ENCODE measurements around the gene ACP1.

The ACP1 gene

GRCh38 chr2:280650-281110, 15.9 kb downstream of the ACP1 start:
- no peak for DNase-seq (ENCODE audit: low spot score)

GRCh38 chr2:281381-281780, 16.6 kb downstream of the ACP1 start:
- DNase-seq (ENCODE audit: low spot score), result no peak

- no peak for DNase-seq (ENCODE audit: low spot score)
Measured at GRCh38 chr2:282371-283263, 17.9 kb downstream of the ACP1 start.

- no peak for DNase-seq (ENCODE audit: low spot score)
Measured at GRCh38 chr2:283996-284794, 19.4 kb downstream of the ACP1 start.

GRCh38 chr2:284896-285492, 20.2 kb downstream of the ACP1 start:
- DNase-seq (ENCODE audit: low spot score), result no peak

- no peak for DNase-seq (ENCODE audit: low spot score)
Measured at GRCh38 chr2:285531-285930, 20.8 kb downstream of the ACP1 start.

- no peak for DNase-seq (ENCODE audit: low spot score)
Measured at GRCh38 chr2:286035-286434, 21.3 kb downstream of the ACP1 start.

GRCh38 chr2:286774-287392, 22.1 kb downstream of the ACP1 start:
- DNase-seq (ENCODE audit: low spot score), result no peak

- DNase-seq (ENCODE audit: low spot score), result no peak
Measured at GRCh38 chr2:287471-287885, 22.7 kb downstream of the ACP1 start.

- no peak for DNase-seq (ENCODE audit: low spot score)
Measured at GRCh38 chr2:287911-288757, 23.4 kb downstream of the ACP1 start, which contains the start of gene ALKAL2. Gene ALKAL2 (minus strand): TSS chr2:288091. CDS start chr2:287835, 256 bp downstream.

GRCh38 chr2:288758-289361, 24.1 kb downstream of the ACP1 start:
- DNase-seq (ENCODE audit: low spot score), result no peak

- DNase-seq (ENCODE audit: low spot score), result no peak
Measured at GRCh38 chr2:289362-290089, 24.8 kb downstream of the ACP1 start.

- peak; percentile 67 for DNase-seq (ENCODE audit: low spot score)
Measured at GRCh38 chr2:290090-290722, 25.5 kb downstream of the ACP1 start.

GRCh38 chr2:295090-295489, 30.3 kb downstream of the ACP1 start:
- no peak for DNase-seq (ENCODE audit: low spot score)

GRCh38 chr2:296354-296753, 31.6 kb downstream of the ACP1 start:
- DNase-seq (ENCODE audit: low spot score), result no peak

- DNase-seq (ENCODE audit: low spot score), result no peak
Measured at GRCh38 chr2:305366-305765, 40.6 kb downstream of the ACP1 start.

- no peak for DNase-seq (ENCODE audit: low spot score)
Measured at GRCh38 chr2:309148-309953, 44.6 kb downstream of the ACP1 start.

GRCh38 chr2:309954-310510, 45.3 kb downstream of the ACP1 start:
- DNase-seq (ENCODE audit: low spot score), result no peak

Measured in HuH-7 (cell line).